Smooth muscle cell (in vitro differentiated cells): ENCODE measurements around the gene SPATA2L. TPM values are rescaled to one million over a fixed set of nuclear protein-coding genes. Genes with fewer than 3 reads are reported as not detected.

ENCODE experiments used
- DNase-seq: peaks from one replicate; lab custom pipeline; 2025; ENCODE audit not compliant: unreplicated experiment; lab: John Stamatoyannopoulos, UW
- H2AFZ ChIP-seq: fragments of 200-600 bp; sonication (generic); 2 replicates; pipeline ENCODE4 v1.6.0; 2016; ENCODE audit warnings: antibody characterized with exemption, low read depth, mild to moderate bottlenecking
- H3F3A ChIP-seq: fragments of 200-600 bp; sonication (generic); 2 replicates; pipeline ENCODE4 v1.6.0; 2017; ENCODE audit warnings: antibody characterized with exemption, low read depth
- H3K27ac ChIP-seq: fragments of 200-600 bp; sonication (generic); 2 replicates; pipeline ENCODE4 v1.5.1; 2016; ENCODE audit warnings: low read depth, mild to moderate bottlenecking
- H3K27me3 ChIP-seq: fragments of 200-600 bp; sonication (generic); 2 replicates; pipeline ENCODE4 v1.6.1; 2016; ENCODE audit warnings: low read depth, mild to moderate bottlenecking
- H3K36me3 ChIP-seq: fragments of 200-600 bp; sonication (generic); 2 replicates; pipeline ENCODE4 v1.5.1; 2016; ENCODE audit warnings: low read depth
- H3K4me1 ChIP-seq: fragments of 200-600 bp; sonication (generic); 2 replicates; pipeline ENCODE4 v1.5.1; 2016; ENCODE audit warnings: low read depth
- H3K4me2 ChIP-seq: fragments of 200-600 bp; sonication (generic); 2 replicates; pipeline ENCODE4 v1.6.0; 2016; ENCODE audit warnings: mild to moderate bottlenecking
- H3K4me3 ChIP-seq: fragments of 200-600 bp; sonication (generic); 2 replicates; pipeline ENCODE4 v1.5.1; 2016; ENCODE audit warnings: mild to moderate bottlenecking
- H3K79me2 ChIP-seq: fragments of 200-600 bp; sonication (generic); 2 replicates; pipeline ENCODE4 v1.6.0; 2016; ENCODE audit warnings: low read depth, mild to moderate bottlenecking
- H3K9ac ChIP-seq: fragments of 200-600 bp; sonication (generic); 2 replicates; pipeline ENCODE4 v1.6.0; 2016; ENCODE audit warnings: low read depth
- H3K9me3 ChIP-seq: fragments of 200-600 bp; sonication (generic); replicated peaks from 2 replicates; pipeline ENCODE4 v1.5.1; 2016; ENCODE audit warnings: low read depth
- H4K20me1 ChIP-seq: fragments of 200-600 bp; sonication (generic); 2 replicates; pipeline ENCODE4 v1.6.0; 2016; ENCODE audit warnings: low read depth
- CTCF ChIP-seq: fragments of 200-600 bp; sonication (generic); IDR thresholded peaks from 2 replicates; pipeline ENCODE4 v1.5.1; 2017; ENCODE audit warnings: borderline replicate concordance, mild to moderate bottlenecking, antibody characterized with exemption; ENCODE audit not compliant: insufficient read depth, poor library complexity, severe bottlenecking
- WGBS: methylation state at CpG from one replicate; pipeline ENCODE4 v1.1.7; 2016; ENCODE audit warnings: low lambda C conversion rate; 5-methylcytosine and 5-hydroxymethylcytosine counted together
- polyA plus RNA-seq: library from polyadenylated mRNA; unstranded; fragments of >200 nt; fragmentation: Nextera tagmentation; extraction: Ambion mirVana; gene quantifications from 2 replicates; pipeline ENCODE4 v1.2.1, GENCODE V29; 2016
- total RNA-seq: library from RNA; depleted of rRNA; stranded (reverse); fragments of >200 nt; gene quantifications from 2 replicates; pipeline ENCODE4 v1.2.3, GENCODE V29; 2014

SPATA2L gene
- total and polyA plus RNA-seq, 2 experiments from 2014 or later, result 7.8 to 14.1 TPM

DNA sequence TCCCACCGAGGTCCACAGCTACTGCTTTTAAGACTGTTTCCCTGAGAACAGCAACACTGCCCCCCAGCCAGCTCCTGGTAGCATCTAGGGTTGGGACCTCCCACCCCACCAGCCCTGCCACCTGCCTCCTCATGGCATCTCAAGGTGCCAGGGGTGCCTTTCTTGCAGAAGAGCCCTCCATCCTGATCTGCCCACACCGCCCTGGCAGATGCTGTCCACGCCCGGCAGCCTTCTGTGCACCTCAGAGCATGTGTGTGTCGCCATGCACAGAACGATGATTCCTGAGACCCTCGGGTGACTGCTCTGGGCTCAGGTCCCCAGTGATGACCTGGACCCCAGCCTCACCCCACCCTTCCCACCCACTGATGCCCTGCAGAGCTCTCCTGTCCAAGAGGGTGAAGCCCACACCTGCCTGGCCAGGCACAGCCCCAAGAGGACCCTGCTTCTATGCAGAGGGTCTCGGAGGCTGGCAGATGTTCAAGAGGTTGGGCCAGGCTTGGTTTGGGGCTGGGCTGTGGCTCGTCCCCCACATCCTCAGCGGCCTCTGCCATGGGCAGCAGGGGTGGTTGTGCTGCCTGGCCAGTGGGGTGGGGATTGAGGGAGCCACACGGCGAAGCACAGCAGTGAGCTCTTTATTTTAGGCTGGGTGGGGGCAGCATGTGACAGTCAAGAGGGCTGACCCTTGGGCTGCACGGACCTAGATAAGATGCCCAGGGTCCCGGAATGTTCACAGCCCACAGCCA is 5.2 kb upstream of the SPATA2L start:
- Histone ChIP-seq H3K4me2 (no peak overlapping the region), H3K27me3 (no peaks in the 10 kb centered on the region), H3K9me3 (no peaks in the 10 kb centered on the region), H3K9ac (no peak overlapping the region), H3K27ac (no peak overlapping the region), H3F3A (no peaks in the 10 kb centered on the region), H3K4me3 (no peak overlapping the region), H3K36me3 (no peaks in the 10 kb centered on the region), H3K4me1 (no peaks in the 10 kb centered on the region), H4K20me1 (no peaks in the 10 kb centered on the region), H3K79me2 (no peaks in the 10 kb centered on the region), H2AFZ (no peak overlapping the region)
- no peak for TF ChIP-seq CTCF
- 95% methylated on average over 13 of the region's 14 CpGs for WGBS
- no peak for DNase-seq

DNA sequence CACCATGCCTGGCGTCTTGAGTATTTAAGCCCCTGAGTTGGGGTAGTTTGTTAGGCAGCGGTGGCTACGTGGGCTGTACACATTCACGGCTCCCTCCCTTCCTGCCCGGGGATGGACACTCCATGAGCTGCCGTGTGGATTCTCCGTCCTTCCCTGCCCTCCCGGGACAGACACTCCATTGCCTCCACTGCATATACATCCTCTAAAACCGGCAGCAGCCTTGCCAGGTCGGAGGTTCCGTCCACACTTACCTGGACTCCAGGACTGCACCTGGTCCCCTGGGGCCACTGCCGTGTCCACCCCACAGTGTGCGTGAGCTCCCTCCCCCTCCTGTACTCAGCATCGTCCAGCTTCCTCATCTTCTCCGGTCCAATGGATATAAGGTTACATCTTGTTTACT is 3.5 kb upstream of the SPATA2L start:
- DNase-seq, result no peak
- no peaks in the 10 kb centered on the region for H3K79me2 ChIP-seq
- H3K4me1 ChIP-seq, result peaks cover 7% of the 10 kb centered on the region
- H3F3A ChIP-seq, result no peaks in the 10 kb centered on the region
- H3K27ac ChIP-seq, result no peak overlapping the region
- 94% methylated on average over 15 of the region's 15 CpGs for WGBS
- no peak overlapping the region for H3K9ac ChIP-seq
- H3K9me3 ChIP-seq, result no peaks in the 10 kb centered on the region
- H3K27me3 ChIP-seq, result no peaks in the 10 kb centered on the region
- no peak for TF ChIP-seq CTCF
- no peak overlapping the region for H2AFZ ChIP-seq
- no peak overlapping the region for H3K4me3 ChIP-seq
- H3K36me3 ChIP-seq, result no peaks in the 10 kb centered on the region
- no peak overlapping the region for H3K4me2 ChIP-seq
- H4K20me1 ChIP-seq, result peaks cover 6% of the 10 kb centered on the region

- DNase-seq, result no peak
- Histone ChIP-seq H3K79me2 (no peaks in the 10 kb centered on the region), H3K9me3 (no peaks in the 10 kb centered on the region), H3K4me2 (no peak overlapping the region), H3F3A (no peaks in the 10 kb centered on the region), H3K4me1 (peaks cover 12% of the 10 kb centered on the region), H3K27ac (no peak overlapping the region), H4K20me1 (peaks cover 13% of the 10 kb centered on the region), H3K27me3 (no peaks in the 10 kb centered on the region), H2AFZ (no peak overlapping the region), H3K9ac (no peak overlapping the region), H3K4me3 (no peak overlapping the region), H3K36me3 (no peaks in the 10 kb centered on the region)
- TF ChIP-seq CTCF, result no peak
- 89% methylated on average over 13 of the region's 13 CpGs for WGBS
Observed at GRCh38 chr16:89704281-89704680, 2.8 kb upstream of the SPATA2L start.
